OCI-LY7 (cell line): ENCODE measurements around the gene PPT2.
"Not testable (repeated sequence)": the region's sequence is repeated elsewhere in the genome, so short reads cannot be mapped to it uniquely, and the experiment has no call there.

Experiments
- EZH2phosphoT487 ChIP-seq: fragments of 200-600 bp; sonication (generic); IDR thresholded peaks from 2 replicates; pipeline ENCODE4 v1.6.1; 2018; ENCODE audit warnings: low read depth, borderline replicate concordance, mild to moderate bottlenecking, mixed run types, antibody characterized with exemption, low read length, moderate library complexity, mixed read lengths
- TF ChIP-seq, protein P1 (sequence below): fragments of 200-600 bp; sonication (generic); conservative IDR thresholded peaks from 2 replicates; pipeline ENCODE4 v1.5.1; 2014; ENCODE audit warnings: mild to moderate bottlenecking, antibody characterized with exemption, low read length, moderate library complexity, mixed read lengths

DNA sequence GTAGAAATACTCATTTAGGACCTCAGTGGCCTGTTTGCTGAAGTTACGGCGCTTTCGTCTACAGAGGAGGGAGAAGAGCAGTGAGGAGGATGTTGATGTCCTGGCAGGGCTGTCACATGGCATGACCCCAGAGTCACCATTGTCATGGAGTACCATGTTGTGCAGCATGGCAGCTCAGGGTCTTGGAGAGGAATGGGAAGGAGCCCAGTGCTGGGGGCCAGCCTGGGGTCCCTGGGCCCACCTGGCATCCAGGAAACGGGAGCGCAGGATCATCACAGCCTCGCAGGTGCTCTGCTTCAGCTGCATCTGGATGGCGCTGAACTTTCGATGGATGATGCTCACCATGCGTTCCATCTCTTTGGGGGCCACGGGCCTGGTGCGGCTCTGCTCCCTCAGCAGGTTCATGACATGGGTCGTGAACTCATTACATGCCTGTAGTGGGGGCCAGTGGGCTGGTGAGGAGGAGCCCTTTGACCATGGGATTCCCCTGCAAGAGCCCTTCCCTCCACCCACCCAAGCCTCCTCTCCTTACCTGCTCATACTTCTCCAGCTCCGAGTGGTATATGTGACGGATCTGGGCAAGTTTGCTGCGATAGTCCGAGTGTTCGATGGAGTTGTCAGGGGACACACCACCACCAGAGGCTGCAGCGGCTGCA, 33.9 kb downstream of the PPT2 start:
- TF ChIP-seq, protein P1, sequence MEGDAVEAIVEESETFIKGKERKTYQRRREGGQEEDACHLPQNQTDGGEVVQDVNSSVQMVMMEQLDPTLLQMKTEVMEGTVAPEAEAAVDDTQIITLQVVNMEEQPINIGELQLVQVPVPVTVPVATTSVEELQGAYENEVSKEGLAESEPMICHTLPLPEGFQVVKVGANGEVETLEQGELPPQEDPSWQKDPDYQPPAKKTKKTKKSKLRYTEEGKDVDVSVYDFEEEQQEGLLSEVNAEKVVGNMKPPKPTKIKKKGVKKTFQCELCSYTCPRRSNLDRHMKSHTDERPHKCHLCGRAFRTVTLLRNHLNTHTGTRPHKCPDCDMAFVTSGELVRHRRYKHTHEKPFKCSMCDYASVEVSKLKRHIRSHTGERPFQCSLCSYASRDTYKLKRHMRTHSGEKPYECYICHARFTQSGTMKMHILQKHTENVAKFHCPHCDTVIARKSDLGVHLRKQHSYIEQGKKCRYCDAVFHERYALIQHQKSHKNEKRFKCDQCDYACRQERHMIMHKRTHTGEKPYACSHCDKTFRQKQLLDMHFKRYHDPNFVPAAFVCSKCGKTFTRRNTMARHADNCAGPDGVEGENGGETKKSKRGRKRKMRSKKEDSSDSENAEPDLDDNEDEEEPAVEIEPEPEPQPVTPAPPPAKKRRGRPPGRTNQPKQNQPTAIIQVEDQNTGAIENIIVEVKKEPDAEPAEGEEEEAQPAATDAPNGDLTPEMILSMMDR: not testable (repeated sequence)
- not testable (repeated sequence) for TF ChIP-seq EZH2phosphoT487
